NCI-H1105 (cell line): Measurements from ENCODE around the gene DIP2A.

ENCODE experiments used
- DNase-seq: peaks from one replicate; lab custom pipeline; 2025; lab: John Stamatoyannopoulos, UW

Gene DIP2A

GRCh38 chr21:46594276-46594675, 135.6 kb downstream of the DIP2A start:
- no peak for DNase-seq

DNA sequence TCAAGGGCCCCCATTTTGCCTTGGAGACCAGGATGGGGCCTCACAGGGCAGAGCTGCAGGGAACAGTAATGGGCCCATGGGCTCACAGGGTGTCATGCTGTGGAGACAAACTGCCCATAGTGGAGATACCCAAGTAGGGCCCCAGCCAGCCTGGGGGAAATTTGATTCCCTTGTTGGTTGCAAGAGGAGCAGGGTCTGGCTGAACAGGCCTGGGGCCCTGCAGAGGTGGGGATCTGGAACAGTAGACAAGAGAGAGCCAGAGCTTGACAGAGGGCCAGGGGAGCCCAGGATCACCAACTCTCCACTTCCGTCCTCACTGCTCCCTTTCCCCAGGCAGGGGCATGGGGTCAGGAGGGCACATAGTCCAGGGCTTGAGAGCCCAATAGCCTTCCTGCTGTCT, 137.5 kb downstream of the DIP2A start:
- no peak for DNase-seq

GRCh38 chr21:46597031-46597430, 138.3 kb downstream of the DIP2A start:
- DNase-seq = no peak

- no peak for DNase-seq
Observed at GRCh38 chr21:46597896-46598343, 139.2 kb downstream of the DIP2A start.

DNA sequence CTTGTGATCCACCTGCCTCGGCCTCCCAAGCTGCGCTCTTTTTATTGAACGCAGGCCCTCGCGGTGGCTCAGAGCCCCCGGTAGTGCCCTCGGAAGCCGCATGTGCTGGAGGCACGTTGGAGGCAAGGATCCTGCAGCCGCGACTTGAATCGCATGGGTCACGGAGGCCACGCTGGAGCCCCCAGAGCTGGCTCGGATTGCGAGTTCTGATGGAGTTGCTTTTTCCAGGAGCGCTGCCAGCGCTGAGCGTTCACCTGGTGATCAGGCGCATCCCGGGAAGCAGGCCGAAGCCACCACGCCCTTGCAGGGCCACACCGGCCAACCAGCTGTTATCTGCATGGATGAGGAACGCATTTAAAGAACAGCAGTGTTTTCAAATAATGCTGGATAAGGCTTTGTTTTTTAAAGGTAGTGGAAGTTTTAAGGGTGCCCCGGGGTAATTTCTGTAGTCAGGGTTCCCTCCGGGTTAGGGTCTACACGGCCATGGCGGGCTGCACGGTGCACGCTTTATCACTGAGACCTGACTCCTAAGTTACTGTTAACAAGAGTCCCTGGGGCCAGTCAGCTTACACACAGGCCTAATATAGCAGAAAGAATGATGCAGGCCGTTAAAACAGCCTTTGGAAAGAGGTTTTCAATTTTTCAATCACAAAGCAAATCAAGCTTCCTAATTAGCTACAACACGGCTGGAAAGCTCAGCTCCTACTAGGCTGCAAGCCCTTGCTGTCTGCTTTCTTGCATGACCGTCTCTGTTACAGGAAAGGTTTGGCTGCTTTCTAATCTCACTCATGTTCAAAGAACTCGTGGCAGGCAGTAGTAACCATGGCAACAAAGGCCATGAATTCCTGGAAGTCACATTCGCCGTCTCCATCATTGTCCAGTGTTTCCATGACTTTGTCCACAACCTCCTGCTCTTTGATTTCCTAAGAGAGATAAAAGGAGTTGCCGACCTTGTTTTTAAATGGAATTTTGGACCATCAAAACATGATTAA, 140.2 kb downstream of the DIP2A start:
- DNase-seq = no peak

GRCh38 chr21:46600305-46600704, 141.6 kb downstream of the DIP2A start:
- no peak for DNase-seq

GRCh38 chr21:46600978-46601377, 142.3 kb downstream of the DIP2A start:
- DNase-seq = no peak

- DNase-seq = no peak
Observed at GRCh38 chr21:46603228-46603627, 144.5 kb downstream of the DIP2A start.

GRCh38 chr21:46604329-46604974, 145.8 kb downstream of the DIP2A start:
- DNase-seq = no peak

DNA sequence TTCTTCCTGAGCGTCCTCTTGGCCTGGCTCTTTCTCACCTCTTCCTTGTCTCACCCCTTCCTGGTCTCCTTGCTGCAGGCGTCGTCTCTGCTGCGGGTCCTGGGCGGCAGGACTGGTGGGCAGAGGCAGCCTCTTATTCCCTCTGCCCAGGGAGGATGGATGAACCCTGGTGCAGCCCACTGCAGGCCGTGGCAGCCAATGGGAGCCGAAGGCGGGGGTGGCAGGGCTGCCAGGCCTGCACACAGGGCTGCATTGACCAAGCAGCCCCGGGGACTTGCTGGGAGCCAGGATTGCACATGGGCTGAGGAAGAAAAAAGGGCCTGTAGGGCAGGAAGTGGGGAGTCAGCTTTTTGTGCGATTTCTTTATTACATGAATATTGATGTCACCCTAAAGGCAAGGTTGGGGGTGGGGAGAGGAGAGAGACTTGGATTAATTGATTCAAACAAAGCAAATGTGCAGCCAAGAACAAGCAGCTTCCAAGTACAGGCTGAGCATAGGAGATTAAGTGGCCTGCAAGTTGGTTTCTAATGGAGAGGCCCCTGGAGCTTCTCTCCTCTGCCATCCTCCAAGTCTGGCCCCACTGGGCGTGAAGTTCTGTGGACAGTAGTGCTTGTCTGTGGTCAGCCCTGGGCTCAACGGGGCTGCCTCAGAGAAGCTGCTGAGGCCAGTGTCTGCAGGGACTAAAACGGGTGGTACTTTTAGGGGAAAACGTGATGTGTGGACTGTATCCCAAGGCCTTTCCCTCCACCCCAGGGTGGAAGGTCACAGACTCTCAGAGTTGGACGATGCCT, 146.5 kb downstream of the DIP2A start, which contains the start of gene S100B:
Gene S100B (minus strand): TSS at position 108 of the 792 bp plus-strand sequence. CDS start 2,667 bp downstream, outside the sequence.
- no peak for DNase-seq

DNA sequence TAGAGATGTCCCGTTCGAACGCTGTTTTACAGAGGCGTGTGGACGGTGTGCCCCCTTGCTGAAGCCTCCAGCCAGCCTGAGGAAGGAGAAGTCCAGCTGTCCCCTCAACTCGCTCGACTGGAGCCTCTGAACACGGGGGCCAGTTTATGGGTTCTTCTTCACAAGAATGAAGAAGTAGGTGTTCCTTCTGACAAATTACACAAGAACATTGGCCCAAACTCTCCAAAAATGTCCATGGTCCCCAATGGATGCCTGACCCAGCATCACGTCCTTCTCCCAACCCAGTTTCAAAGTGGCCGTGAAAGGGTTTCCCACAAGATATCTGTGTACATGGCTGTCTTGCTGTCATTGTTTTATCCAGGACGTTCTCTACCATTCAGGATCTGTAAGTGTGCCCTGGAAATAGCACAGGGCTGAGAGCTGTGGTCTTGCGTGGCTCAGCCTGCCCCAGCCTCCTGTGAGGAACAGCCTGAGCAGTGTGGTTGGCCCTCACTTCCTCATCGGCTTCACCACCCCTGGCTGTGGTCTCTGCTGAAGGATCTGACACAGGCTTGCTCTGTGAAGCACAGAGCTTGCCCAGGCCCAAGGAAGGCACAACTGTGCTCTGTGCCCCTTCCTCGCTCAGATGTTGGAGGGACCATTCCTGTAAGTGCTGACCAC, 147.2 kb downstream of the DIP2A start:
- no peak for DNase-seq

DNA sequence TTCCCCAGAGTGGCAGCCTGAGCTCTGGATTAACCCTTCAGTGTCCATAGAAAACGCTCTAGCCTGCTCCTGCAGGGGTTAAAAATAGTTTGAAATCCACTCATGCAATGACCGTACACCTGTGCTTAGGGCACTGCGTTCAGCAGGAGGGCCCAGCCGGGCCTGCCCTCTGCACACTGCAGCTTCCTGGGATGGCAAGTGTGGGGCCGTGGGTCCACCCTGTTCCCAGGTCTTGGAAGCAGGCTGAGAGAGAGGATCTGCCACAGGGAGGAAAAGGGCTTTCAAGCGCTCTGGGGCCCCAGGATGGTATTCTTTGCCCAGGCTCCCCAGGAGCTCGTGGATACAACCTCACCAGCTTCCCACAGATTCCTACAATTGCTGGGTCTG, 147.7 kb downstream of the DIP2A start:
- no peak for DNase-seq

GRCh38 chr21:46607636-46608035, 148.9 kb downstream of the DIP2A start:
- DNase-seq = no peak

DNA sequence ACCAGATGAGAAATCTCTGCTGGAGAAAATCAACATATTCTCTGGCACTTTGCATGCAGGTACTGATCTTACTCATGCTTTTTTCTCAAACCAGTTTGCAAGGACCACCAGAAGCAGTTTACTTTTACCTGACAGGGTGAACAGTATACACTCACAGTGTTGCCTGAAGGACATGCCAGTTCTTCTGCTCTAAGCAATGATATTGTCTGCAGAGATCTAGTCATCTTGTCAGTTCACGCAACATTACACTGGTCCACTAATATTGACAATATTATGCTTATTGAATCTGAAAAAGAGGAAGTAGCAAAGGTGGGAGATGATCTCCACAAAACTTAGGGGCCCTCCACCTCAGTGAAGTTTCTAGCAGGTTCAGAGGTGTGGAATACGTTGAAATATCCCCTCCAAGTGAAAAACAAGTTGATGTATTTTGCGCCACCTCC, 150.0 kb downstream of the DIP2A start:
- DNase-seq = no peak

DNA sequence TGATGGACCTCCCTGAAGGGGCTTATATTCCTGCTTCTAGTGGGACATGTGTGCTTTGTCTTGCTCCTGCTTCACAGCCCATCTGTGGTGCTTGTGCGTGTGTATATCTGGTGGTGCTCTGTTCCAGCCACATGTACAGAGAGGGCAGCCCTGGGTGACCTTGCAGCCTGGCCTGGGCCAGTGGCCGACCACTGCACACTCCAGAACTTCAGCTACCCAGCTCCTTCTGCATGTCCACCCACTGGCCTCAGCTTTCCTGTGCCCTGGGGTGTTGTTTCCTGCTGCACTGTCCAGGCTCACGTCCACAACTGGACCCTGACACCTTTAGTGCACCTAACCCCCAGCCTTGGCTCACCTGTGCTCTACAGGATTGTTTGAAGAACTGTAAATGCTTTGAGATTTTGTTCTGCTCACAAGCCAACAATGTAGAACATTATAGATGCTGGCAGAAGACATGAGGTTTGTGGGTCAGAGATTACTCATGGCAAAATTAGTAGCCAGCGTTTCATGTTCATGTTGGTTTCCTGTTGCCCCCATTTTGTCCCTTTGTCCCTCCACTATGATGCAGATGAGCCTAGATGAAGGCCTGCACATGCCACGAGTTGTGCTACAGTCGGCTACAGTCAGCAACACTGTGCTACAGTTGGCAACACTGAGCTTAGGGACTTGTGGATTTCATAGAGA, 151.5 kb downstream of the DIP2A start:
- no peak for DNase-seq

- no peak for DNase-seq
Observed at GRCh38 chr21:46613391-46613790, 154.7 kb downstream of the DIP2A start.

- DNase-seq = no peak
Observed at GRCh38 chr21:46616050-46616449, 157.4 kb downstream of the DIP2A start.

DNA sequence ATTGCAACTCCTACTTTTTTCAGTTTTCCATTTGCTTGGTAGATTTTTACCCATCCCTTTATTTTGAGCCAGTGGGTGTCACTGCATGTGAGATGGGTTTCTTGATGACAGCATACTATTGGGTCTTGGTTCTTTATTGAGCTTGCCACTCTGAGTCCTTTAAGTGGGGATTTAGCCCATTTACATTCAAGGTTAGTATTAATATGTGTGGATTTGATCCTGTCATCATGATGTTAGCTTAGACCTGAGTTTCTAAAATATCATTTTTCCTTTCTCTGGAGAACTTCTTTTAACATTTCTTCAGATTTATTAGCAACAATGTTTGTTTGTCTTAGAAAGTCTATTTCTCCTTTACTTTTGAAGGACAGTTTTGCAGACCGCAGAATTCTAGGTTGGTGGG, 158.0 kb downstream of the DIP2A start:
- DNase-seq = no peak

DNA sequence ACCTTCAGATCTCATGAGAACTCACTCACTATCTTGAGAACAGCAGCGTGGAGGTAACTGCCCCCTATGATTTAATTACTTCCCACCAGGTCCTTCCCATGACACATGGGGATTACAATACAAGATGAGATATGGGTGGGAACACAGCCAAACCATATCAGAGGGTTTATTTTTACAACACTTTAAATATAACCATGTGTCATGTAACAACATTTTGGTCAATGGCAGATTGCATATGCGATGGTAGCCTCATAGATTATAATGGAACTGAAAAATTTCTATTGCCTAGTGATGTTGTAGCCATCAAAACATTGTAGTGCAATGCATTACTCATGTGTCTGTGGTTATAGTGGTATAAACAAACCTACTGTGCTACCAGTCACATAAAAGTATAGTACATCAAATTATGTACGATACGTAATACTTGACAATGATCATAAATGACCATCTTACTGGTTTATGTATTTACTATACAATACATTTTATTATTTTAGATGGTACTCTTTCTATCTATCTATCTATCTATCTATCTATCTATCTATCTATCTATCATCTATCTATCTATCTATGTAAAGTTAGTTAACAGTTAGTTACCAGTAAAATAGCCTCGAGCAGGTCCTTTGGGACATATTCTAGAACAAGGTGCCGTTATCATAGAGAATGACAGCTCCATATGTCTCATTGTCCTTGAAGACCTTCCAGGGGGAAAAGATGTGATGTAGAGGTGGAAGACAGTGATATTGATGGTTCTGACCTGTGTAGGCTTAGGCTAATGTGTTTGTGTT, 158.8 kb downstream of the DIP2A start:
- DNase-seq = no peak

DNA sequence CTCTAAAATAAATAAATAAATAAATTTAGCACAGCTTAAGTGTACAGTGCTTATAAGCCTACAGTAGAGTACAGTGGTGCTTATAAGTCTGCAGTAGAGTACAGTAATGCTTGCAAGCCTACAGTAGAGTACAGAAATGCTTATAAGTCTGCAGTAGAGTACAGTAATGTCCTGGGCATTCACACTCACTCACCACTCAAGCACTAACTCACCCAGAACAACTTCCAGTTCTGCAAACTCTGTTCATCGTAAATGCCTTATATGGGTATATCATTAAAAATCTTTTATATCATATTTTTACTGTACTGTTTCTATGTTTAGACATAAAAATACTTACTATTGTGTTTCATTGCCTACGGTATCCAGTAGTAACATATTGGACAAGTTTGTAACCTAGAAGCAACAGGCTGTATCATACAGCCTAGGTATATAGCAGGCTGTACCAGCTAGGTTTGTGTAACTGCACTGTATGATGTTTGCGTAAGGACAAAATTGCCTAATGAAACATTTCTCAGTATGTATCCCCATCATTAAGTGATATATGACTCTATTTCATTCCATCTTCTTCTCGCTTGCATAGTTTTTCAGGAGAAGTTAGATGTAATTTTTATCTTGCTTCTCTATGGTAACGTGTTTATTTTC, 160.2 kb downstream of the DIP2A start:
- DNase-seq = no peak
